DOHH2 (cell line): ENCODE results near the gene UBASH3A.

ENCODE experiments used
- H3F3A ChIP-seq: fragments of 200-600 bp; sonication (generic), shearing (Covaris generic); 2 replicates; pipeline ENCODE4 v1.6.0; 2016; ENCODE audit warnings: antibody characterized with exemption, mild to moderate bottlenecking; ENCODE audit not compliant: control insufficient read depth, insufficient read depth
- H3K27ac ChIP-seq: fragments of 200-600 bp; sonication (generic); 2 replicates; pipeline ENCODE4 v1.5.1; 2014; ENCODE audit warnings: low read depth, mild to moderate bottlenecking, low read length, moderate library complexity
- H3K27me3 ChIP-seq: fragments of 200-600 bp; sonication (generic); 2 replicates; pipeline ENCODE4 v1.6.1; 2014; ENCODE audit warnings: mild to moderate bottlenecking, low read length, mixed read lengths; ENCODE audit not compliant: control insufficient read depth
- H3K36me3 ChIP-seq: fragments of 200-600 bp; sonication (generic); 2 replicates; pipeline ENCODE4 v1.6.1; 2014; ENCODE audit warnings: mild to moderate bottlenecking, low read length, moderate library complexity, mixed read lengths; ENCODE audit not compliant: control insufficient read depth
- H3K4me1 ChIP-seq: fragments of 200-600 bp; sonication (generic); 2 replicates; pipeline ENCODE4 v1.6.1; 2014; ENCODE audit warnings: mild to moderate bottlenecking, low read length, mixed read lengths; ENCODE audit not compliant: control insufficient read depth
- H3K4me2 ChIP-seq: fragments of 200-600 bp; sonication (generic); 2 replicates; pipeline ENCODE4 v1.6.0; 2014; ENCODE audit warnings: mild to moderate bottlenecking, low read length, moderate library complexity
- H3K4me3 ChIP-seq: fragments of 200-600 bp; sonication (generic); 2 replicates; pipeline ENCODE4 v1.5.1; 2014; ENCODE audit warnings: mild to moderate bottlenecking, low read length, mixed read lengths
- H3K79me2 ChIP-seq: fragments of 200-600 bp; sonication (generic); 2 replicates; pipeline ENCODE4 v1.6.1; 2014; ENCODE audit warnings: mild to moderate bottlenecking, low read length, mixed read lengths; ENCODE audit not compliant: control insufficient read depth
- H3K9me2 ChIP-seq: fragments of 200-600 bp; sonication (generic); replicated peaks from 2 replicates; pipeline ENCODE4 v1.6.1; 2014; ENCODE audit warnings: mild to moderate bottlenecking, low read length, mixed read lengths; ENCODE audit not compliant: control insufficient read depth
- H3K9me3 ChIP-seq: fragments of 200-600 bp; sonication (generic); 2 replicates; pipeline ENCODE4 v1.6.1; 2014; ENCODE audit warnings: antibody characterized with exemption, low read length, mixed read lengths; ENCODE audit not compliant: control insufficient read depth, insufficient read depth
- H4K20me1 ChIP-seq: fragments of 200-600 bp; sonication (generic); 2 replicates; pipeline ENCODE4 v1.6.0; 2014; ENCODE audit warnings: low read depth, mild to moderate bottlenecking, antibody characterized with exemption, low read length, moderate library complexity; ENCODE audit not compliant: control insufficient read depth, insufficient read depth
- EZH2phosphoT487 ChIP-seq: fragments of 200-600 bp; sonication (generic); IDR thresholded peaks from 2 replicates; pipeline ENCODE4 v1.6.1; 2017; ENCODE audit warnings: borderline replicate concordance, mild to moderate bottlenecking, antibody characterized with exemption, low read length, moderate library complexity, mixed read lengths
- TF ChIP-seq, protein P1 (sequence below): fragments of 200-600 bp; sonication (generic); IDR thresholded peaks from one replicate; pipeline ENCODE4 v1.5.1; 2014; ENCODE audit warnings: antibody characterized with exemption, mild to moderate bottlenecking, low read depth, low read length; ENCODE audit not compliant: poor library complexity, severe bottlenecking

Gene UBASH3A

DNA sequence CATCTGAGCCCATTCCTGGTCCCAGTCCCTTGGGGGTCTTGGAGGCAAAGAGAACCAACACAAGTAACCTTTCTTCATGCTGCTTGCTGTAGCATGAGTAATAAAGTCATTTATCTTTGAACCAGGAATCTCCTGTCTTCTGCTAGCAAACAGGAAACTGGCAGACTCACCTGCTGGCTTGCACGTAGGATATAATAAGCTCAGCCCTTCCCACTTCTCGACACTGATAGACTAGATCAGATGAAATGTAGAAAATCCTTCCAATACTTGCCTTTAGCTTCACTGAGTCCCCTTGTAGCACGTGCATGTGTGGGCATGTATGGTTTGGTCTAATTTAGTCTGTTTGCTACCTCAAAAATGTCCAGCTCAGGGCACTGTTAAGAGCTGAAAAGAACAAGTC lies 46.4 kb upstream of the UBASH3A start:
- H3K9me3 ChIP-seq: peaks cover 6% of the 10 kb centered on the region
- no peak overlapping the region for H3K27ac ChIP-seq
- TF ChIP-seq, protein P1, sequence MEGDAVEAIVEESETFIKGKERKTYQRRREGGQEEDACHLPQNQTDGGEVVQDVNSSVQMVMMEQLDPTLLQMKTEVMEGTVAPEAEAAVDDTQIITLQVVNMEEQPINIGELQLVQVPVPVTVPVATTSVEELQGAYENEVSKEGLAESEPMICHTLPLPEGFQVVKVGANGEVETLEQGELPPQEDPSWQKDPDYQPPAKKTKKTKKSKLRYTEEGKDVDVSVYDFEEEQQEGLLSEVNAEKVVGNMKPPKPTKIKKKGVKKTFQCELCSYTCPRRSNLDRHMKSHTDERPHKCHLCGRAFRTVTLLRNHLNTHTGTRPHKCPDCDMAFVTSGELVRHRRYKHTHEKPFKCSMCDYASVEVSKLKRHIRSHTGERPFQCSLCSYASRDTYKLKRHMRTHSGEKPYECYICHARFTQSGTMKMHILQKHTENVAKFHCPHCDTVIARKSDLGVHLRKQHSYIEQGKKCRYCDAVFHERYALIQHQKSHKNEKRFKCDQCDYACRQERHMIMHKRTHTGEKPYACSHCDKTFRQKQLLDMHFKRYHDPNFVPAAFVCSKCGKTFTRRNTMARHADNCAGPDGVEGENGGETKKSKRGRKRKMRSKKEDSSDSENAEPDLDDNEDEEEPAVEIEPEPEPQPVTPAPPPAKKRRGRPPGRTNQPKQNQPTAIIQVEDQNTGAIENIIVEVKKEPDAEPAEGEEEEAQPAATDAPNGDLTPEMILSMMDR: no peak
- TF ChIP-seq EZH2phosphoT487: no peak
- no peaks in the 10 kb centered on the region for H3F3A ChIP-seq
- no peak overlapping the region for H3K4me2 ChIP-seq
- H3K4me1 ChIP-seq: peaks cover 5% of the 10 kb centered on the region
- H3K27me3 ChIP-seq: peaks cover 14% of the 10 kb centered on the region
- no peaks in the 10 kb centered on the region for H3K79me2 ChIP-seq
- no peaks in the 10 kb centered on the region for H3K36me3 ChIP-seq
- no peaks in the 10 kb centered on the region for H4K20me1 ChIP-seq
- no peak overlapping the region for H3K4me3 ChIP-seq
- no peaks in the 10 kb centered on the region for H3K9me2 ChIP-seq

DNA sequence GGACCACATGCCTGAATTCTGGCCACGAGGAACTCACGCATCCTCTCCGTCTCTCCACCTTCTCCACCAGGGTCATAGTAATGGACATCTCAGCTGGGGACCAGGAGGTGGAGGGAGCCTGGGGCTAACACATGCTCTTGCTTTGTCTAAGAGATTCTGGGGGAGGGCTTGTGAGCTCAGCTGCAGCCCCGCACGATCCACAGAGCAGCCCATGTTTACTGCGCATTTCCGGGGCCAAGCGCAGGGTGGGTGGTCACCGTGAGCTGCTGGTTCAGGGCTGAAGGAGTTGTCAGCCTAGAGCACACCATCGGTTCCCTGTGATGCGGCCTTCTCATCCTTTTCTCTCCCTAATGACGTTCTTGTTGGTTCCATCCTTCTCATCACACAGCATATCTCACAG lies 45.4 kb upstream of the UBASH3A start:
- Histone ChIP-seq H3K9me3 (peaks cover 6% of the 10 kb centered on the region), H3F3A (no peaks in the 10 kb centered on the region), H3K79me2 (no peaks in the 10 kb centered on the region), H3K4me2 (no peak overlapping the region), H3K4me3 (no peak overlapping the region), H3K36me3 (no peaks in the 10 kb centered on the region), H3K27me3 (peaks cover 20% of the 10 kb centered on the region), H3K4me1 (peaks cover 14% of the 10 kb centered on the region), H3K9me2 (no peaks in the 10 kb centered on the region), H4K20me1 (no peaks in the 10 kb centered on the region), H3K27ac (no peak overlapping the region)
- no peak for TF ChIP-seq EZH2phosphoT487
- TF ChIP-seq, protein P1: no peak

DNA sequence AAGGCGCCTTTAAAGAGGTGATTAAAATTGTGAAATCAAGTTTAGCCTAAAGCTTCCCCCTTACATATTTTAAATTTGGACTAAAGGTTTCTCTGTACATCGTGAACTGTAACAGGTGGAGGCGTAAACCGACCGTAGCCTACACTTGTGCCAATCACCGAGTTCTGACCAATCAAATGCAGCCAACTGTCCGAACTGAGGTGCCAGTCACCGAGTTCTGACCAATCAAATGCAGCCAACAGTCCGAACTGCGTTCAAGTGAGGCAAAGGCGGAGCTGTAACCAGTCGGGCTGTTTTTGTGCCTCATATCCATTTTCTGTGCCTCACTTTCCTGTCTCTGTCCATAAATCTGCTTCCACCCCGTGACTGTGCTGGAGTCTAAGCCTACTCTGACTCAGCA lies 44.8 kb upstream of the UBASH3A start:
- Histone ChIP-seq H3K4me1 (peaks cover 16% of the 10 kb centered on the region), H3K9me2 (no peaks in the 10 kb centered on the region), H3K27me3 (peaks cover 22% of the 10 kb centered on the region), H3K9me3 (peaks cover 6% of the 10 kb centered on the region), H3F3A (no peaks in the 10 kb centered on the region), H3K4me3 (no peak overlapping the region), H3K79me2 (no peaks in the 10 kb centered on the region), H3K27ac (no peak overlapping the region), H4K20me1 (no peaks in the 10 kb centered on the region), H3K4me2 (no peak overlapping the region), H3K36me3 (no peaks in the 10 kb centered on the region)
- TF ChIP-seq, protein P1: no peak
- TF ChIP-seq EZH2phosphoT487: no peak

DNA sequence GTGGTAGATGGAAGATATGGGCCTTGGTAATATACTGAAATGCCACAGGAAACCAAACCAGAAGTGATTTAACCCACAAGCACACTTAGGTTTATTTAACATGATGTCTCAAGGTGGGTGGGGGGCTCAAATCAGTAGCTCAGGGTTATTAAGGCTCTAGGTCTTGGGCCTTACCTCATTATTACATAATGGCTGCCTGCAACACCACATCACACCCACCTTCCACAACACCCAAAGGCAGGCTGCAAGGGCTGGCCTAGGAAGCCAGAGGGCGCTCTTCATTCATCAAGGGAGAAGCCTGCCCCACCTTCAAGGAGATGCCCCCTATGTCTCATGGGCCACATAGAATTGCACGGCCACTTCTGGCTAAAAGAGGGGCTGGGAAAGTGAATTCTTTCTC lies 43.4 kb upstream of the UBASH3A start:
- no peak overlapping the region for H3K27ac ChIP-seq
- peaks cover 16% of the 10 kb centered on the region for H3K4me1 ChIP-seq
- H3K27me3 ChIP-seq: peaks cover 30% of the 10 kb centered on the region
- H3K9me3 ChIP-seq: peaks cover 6% of the 10 kb centered on the region
- no peak overlapping the region for H3K4me2 ChIP-seq
- H3F3A ChIP-seq: no peaks in the 10 kb centered on the region
- no peaks in the 10 kb centered on the region for H3K9me2 ChIP-seq
- H4K20me1 ChIP-seq: no peaks in the 10 kb centered on the region
- H3K79me2 ChIP-seq: no peaks in the 10 kb centered on the region
- TF ChIP-seq, protein P1: peak; percentile 67
- TF ChIP-seq EZH2phosphoT487: no peak
- no peak overlapping the region for H3K4me3 ChIP-seq
- H3K36me3 ChIP-seq: no peaks in the 10 kb centered on the region
